Mesodermal cell (in vitro differentiated cells): ENCODE results near the gene SCN3B.

ENCODE experiments used
- H3K27ac ChIP-seq: 2 replicates; pipeline ENCODE4 v1.7.0; 2013; ENCODE audit warnings: mild to moderate bottlenecking, low read depth, low read length, moderate library complexity; ENCODE audit not compliant: severe bottlenecking
- H3K36me3 ChIP-seq: 2 replicates; pipeline ENCODE4 v1.7.1; 2013; ENCODE audit warnings: mild to moderate bottlenecking, low read length, moderate library complexity; ENCODE audit not compliant: control insufficient read depth, insufficient read depth
- H3K4me1 ChIP-seq: one replicate; pipeline ENCODE4 v1.7.1; 2013; ENCODE audit warnings: mild to moderate bottlenecking, low read length; ENCODE audit not compliant: insufficient read depth, control insufficient read depth, poor library complexity, severe bottlenecking
- H3K4me3 ChIP-seq: 2 replicates; pipeline ENCODE4 v1.7.0; 2013; ENCODE audit warnings: low read length, control low read depth, mild to moderate bottlenecking; ENCODE audit not compliant: insufficient read depth, poor library complexity, severe bottlenecking; ENCODE audit errors: extremely low read depth
- H3K9me3 ChIP-seq: 2 replicates; pipeline ENCODE4 v1.7.1; 2013; ENCODE audit warnings: mild to moderate bottlenecking, low read length, moderate library complexity; ENCODE audit not compliant: control insufficient read depth
- WGBS, 2 experiments: methylation state at CpG; one replicate each; pipeline ENCODE4 v1.1.5; 2013; ENCODE audit warnings: missing lambda C conversion rate in 2 of 2; ENCODE audit not compliant: insufficient coverage in 2 of 2; 5-methylcytosine and 5-hydroxymethylcytosine counted together

The SCN3B gene

GRCh38 chr11:123601136-123601535 lies 53.3 kb downstream of the SCN3B start:
- Histone ChIP-seq H3K4me1 (no peaks in the 10 kb centered on the region), H3K36me3 (peaks cover 7% of the 10 kb centered on the region), H3K27ac (no peak overlapping the region), H3K4me3 (no peak overlapping the region), H3K9me3 (no peaks in the 10 kb centered on the region)
- WGBS, 2 experiments, result 80 to 92% methylated on average over 1 to 2 of the region's 4 CpGs

- WGBS, 2 experiments, result 100% methylated on average over 1 of the region's 2 CpGs; no CpG with 5 or more reads in 1 of the 2 experiments
- H3K4me3 ChIP-seq, result no peak overlapping the region
- H3K36me3 ChIP-seq, result peaks cover 3% of the 10 kb centered on the region
- no peak overlapping the region for H3K27ac ChIP-seq
- H3K4me1 ChIP-seq, result peaks cover 7% of the 10 kb centered on the region
- no peaks in the 10 kb centered on the region for H3K9me3 ChIP-seq
Measured at GRCh38 chr11:123597859-123598258, 56.6 kb downstream of the SCN3B start.

GRCh38 chr11:123594921-123595320 lies 59.5 kb downstream of the SCN3B start:
- no peak overlapping the region for H3K27ac ChIP-seq
- H3K36me3 ChIP-seq, result no peaks in the 10 kb centered on the region
- H3K9me3 ChIP-seq, result no peaks in the 10 kb centered on the region
- H3K4me3 ChIP-seq, result no peak overlapping the region
- 100% methylated on average over 1 of the region's 4 CpGs for WGBS, 2 experiments
- H3K4me1 ChIP-seq, result peaks cover 14% of the 10 kb centered on the region

GRCh38 chr11:123594188-123594901 lies 60.1 kb downstream of the SCN3B start:
- no peak overlapping the region for H3K27ac ChIP-seq
- H3K4me3 ChIP-seq, result no peak overlapping the region
- no peaks in the 10 kb centered on the region for H3K9me3 ChIP-seq
- WGBS, 2 experiments, result 93 to 98% methylated on average over 6 to 7 of the region's 8 CpGs
- H3K4me1 ChIP-seq, result peaks cover 15% of the 10 kb centered on the region
- H3K36me3 ChIP-seq, result no peaks in the 10 kb centered on the region

- Histone ChIP-seq H3K36me3 (no peaks in the 10 kb centered on the region), H3K27ac (no peak overlapping the region), H3K9me3 (no peaks in the 10 kb centered on the region), H3K4me3 (no peak overlapping the region), H3K4me1 (peaks cover 15% of the 10 kb centered on the region)
- 70 to 100% methylated on average over 2 of the region's 6 CpGs for WGBS, 2 experiments
Measured at GRCh38 chr11:123593570-123593969, 60.9 kb downstream of the SCN3B start.

- H3K9me3 ChIP-seq, result no peaks in the 10 kb centered on the region
- H3K27ac ChIP-seq, result no peak overlapping the region
- peaks cover 26% of the 10 kb centered on the region for H3K4me1 ChIP-seq
- H3K36me3 ChIP-seq, result no peaks in the 10 kb centered on the region
- H3K4me3 ChIP-seq, result no peak overlapping the region
- 90 to 91% methylated on average over 8 to 9 of the region's 11 CpGs for WGBS, 2 experiments
Measured at GRCh38 chr11:123590296-123590912, 64.0 kb downstream of the SCN3B start.

- no peak overlapping the region for H3K4me3 ChIP-seq
- H3K9me3 ChIP-seq, result no peaks in the 10 kb centered on the region
- peaks cover 22% of the 10 kb centered on the region for H3K4me1 ChIP-seq
- H3K27ac ChIP-seq, result no peak overlapping the region
- H3K36me3 ChIP-seq, result no peaks in the 10 kb centered on the region
- 95 to 96% methylated on average over 5 of the region's 5 CpGs for WGBS, 2 experiments
Measured at GRCh38 chr11:123588864-123589262, 65.6 kb downstream of the SCN3B start.

GRCh38 chr11:123588117-123588863 lies 66.1 kb downstream of the SCN3B start:
- Histone ChIP-seq H3K36me3 (no peaks in the 10 kb centered on the region), H3K27ac (no peak overlapping the region), H3K4me1 (peaks cover 21% of the 10 kb centered on the region), H3K9me3 (no peaks in the 10 kb centered on the region), H3K4me3 (no peak overlapping the region)
- 95 to 96% methylated on average over 7 to 11 of the region's 14 CpGs for WGBS, 2 experiments

- 90 to 100% methylated on average over 5 to 6 of the region's 6 CpGs for WGBS, 2 experiments
- no peaks in the 10 kb centered on the region for H3K36me3 ChIP-seq
Measured at GRCh38 chr11:123587559-123587958, 66.9 kb downstream of the SCN3B start.

GRCh38 chr11:123587044-123587443 lies 67.4 kb downstream of the SCN3B start:
- H3K9me3 ChIP-seq, result no peaks in the 10 kb centered on the region
- no peak overlapping the region for H3K27ac ChIP-seq
- 100% methylated on average over 1 of the region's 2 CpGs for WGBS, 2 experiments
- H3K36me3 ChIP-seq, result no peaks in the 10 kb centered on the region
- no peak overlapping the region for H3K4me3 ChIP-seq
- peaks cover 21% of the 10 kb centered on the region for H3K4me1 ChIP-seq

More at GRCh38 chr11:123587559-123587958, 66.9 kb downstream of the SCN3B start:
- H3K9me3 ChIP-seq, result no peaks in the 10 kb centered on the region
- H3K4me3 ChIP-seq, result no peak overlapping the region
- peaks cover 21% of the 10 kb centered on the region for H3K4me1 ChIP-seq
- no peak overlapping the region for H3K27ac ChIP-seq
